Measurements from ENCODE around the gene IFIH1.
A peak's percentile ranks its signal among the peaks of the same experiment; 100 is the strongest.

Gene IFIH1

GRCh38 chr2:162265666-162266459 is 52.6 kb downstream of the IFIH1 start:
- no CpG with 5 or more reads among the region's 7 CpGs for WGBS (ENCODE audit: extremely low coverage, insufficient coverage, low lambda C conversion rate)
- no peak overlapping the region for H3K9ac ChIP-seq (ENCODE audit: low read length)
- no peak overlapping the region for H3K23ac ChIP-seq (ENCODE audit: low read length)
- no peaks in the 10 kb centered on the region for H3K27me3 ChIP-seq (ENCODE audit: insufficient read depth, low read length, poor library complexity)
- H3K4me2 ChIP-seq (ENCODE audit: low read length) = no peak overlapping the region
- H3K27ac ChIP-seq (ENCODE audit: low read depth, low read length) = no peak overlapping the region
- H2AK5ac ChIP-seq (ENCODE audit: low read length) = no peak overlapping the region
- H2BK120ac ChIP-seq (ENCODE audit: low read depth, low read length) = no peak overlapping the region
- DNase-seq = no peak
- H2BK15ac ChIP-seq (replicated peaks; ENCODE audit: low read depth) = no peak overlapping the region
- no peak overlapping the region for H4K8ac ChIP-seq (ENCODE audit: low read depth, low read length)
- H3K4ac ChIP-seq (ENCODE audit: low read depth, low read length) = no peak overlapping the region
- H3K18ac ChIP-seq (ENCODE audit: low read length) = no peak overlapping the region
- H3K79me1 ChIP-seq (ENCODE audit: low read length) = no peaks in the 10 kb centered on the region
- no peak overlapping the region for H3K56ac ChIP-seq (ENCODE audit: low read length)
- no peaks in the 10 kb centered on the region for H3K79me2 ChIP-seq (ENCODE audit: control insufficient read depth, insufficient read depth, low read length)
- no peak overlapping the region for H3K4me3 ChIP-seq (ENCODE audit: low read length)
- H3K36me3 ChIP-seq (ENCODE audit: control insufficient read depth, insufficient read depth, low read length) = no peaks in the 10 kb centered on the region
- H3K4me1 ChIP-seq (ENCODE audit: control insufficient read depth, low read depth, low read length) = no peaks in the 10 kb centered on the region
- no peak overlapping the region for H2BK5ac ChIP-seq (ENCODE audit: low read length)
- H4K5ac ChIP-seq (ENCODE audit: low read length) = peak overlapping the region; percentile 3

- no peak overlapping the region for H3K18ac ChIP-seq (ENCODE audit: low read length)
- H3K27ac ChIP-seq (ENCODE audit: low read depth, low read length) = no peak overlapping the region
- H3K4me3 ChIP-seq (ENCODE audit: low read length) = no peak overlapping the region
- H4K5ac ChIP-seq (ENCODE audit: low read length) = no peak overlapping the region
- H3K23ac ChIP-seq (ENCODE audit: low read length) = no peak overlapping the region
- no peak for DNase-seq
- no peak overlapping the region for H2BK120ac ChIP-seq (ENCODE audit: low read depth, low read length)
- no peaks in the 10 kb centered on the region for H3K27me3 ChIP-seq (ENCODE audit: insufficient read depth, low read length, poor library complexity)
- H2BK15ac ChIP-seq (replicated peaks; ENCODE audit: low read depth) = no peak overlapping the region
- no peaks in the 10 kb centered on the region for H3K79me2 ChIP-seq (ENCODE audit: control insufficient read depth, insufficient read depth, low read length)
- H2BK5ac ChIP-seq (ENCODE audit: low read length) = no peak overlapping the region
- no peak overlapping the region for H3K4me2 ChIP-seq (ENCODE audit: low read length)
- H4K8ac ChIP-seq (ENCODE audit: low read depth, low read length) = no peak overlapping the region
- no peak overlapping the region for H3K56ac ChIP-seq (ENCODE audit: low read length)
- no peak overlapping the region for H2AK5ac ChIP-seq (ENCODE audit: low read length)
- no peaks in the 10 kb centered on the region for H3K4me1 ChIP-seq (ENCODE audit: control insufficient read depth, low read depth, low read length)
- H3K79me1 ChIP-seq (ENCODE audit: low read length) = no peaks in the 10 kb centered on the region
- H3K4ac ChIP-seq (ENCODE audit: low read depth, low read length) = no peak overlapping the region
- H3K36me3 ChIP-seq (ENCODE audit: control insufficient read depth, insufficient read depth, low read length) = no peaks in the 10 kb centered on the region
- no peak overlapping the region for H3K9ac ChIP-seq (ENCODE audit: low read length)
- WGBS (ENCODE audit: extremely low coverage, insufficient coverage, low lambda C conversion rate) = no CpG with 5 or more reads among the region's 4 CpGs
Measured at GRCh38 chr2:162261032-162261945, 57.2 kb downstream of the IFIH1 start.

GRCh38 chr2:162258686-162259085 is 59.8 kb downstream of the IFIH1 start:
- H2AK5ac ChIP-seq (ENCODE audit: low read length) = no peak overlapping the region
- no peak overlapping the region for H3K23ac ChIP-seq (ENCODE audit: low read length)
- DNase-seq = no peak
- H4K5ac ChIP-seq (ENCODE audit: low read length) = no peak overlapping the region
- no peaks in the 10 kb centered on the region for H3K79me2 ChIP-seq (ENCODE audit: control insufficient read depth, insufficient read depth, low read length)
- H2BK120ac ChIP-seq (ENCODE audit: low read depth, low read length) = no peak overlapping the region
- H3K18ac ChIP-seq (ENCODE audit: low read length) = no peak overlapping the region
- H2BK5ac ChIP-seq (ENCODE audit: low read length) = no peak overlapping the region
- no peaks in the 10 kb centered on the region for H3K27me3 ChIP-seq (ENCODE audit: insufficient read depth, low read length, poor library complexity)
- H3K36me3 ChIP-seq (ENCODE audit: control insufficient read depth, insufficient read depth, low read length) = no peaks in the 10 kb centered on the region
- H3K56ac ChIP-seq (ENCODE audit: low read length) = no peak overlapping the region
- no peak overlapping the region for H3K4ac ChIP-seq (ENCODE audit: low read depth, low read length)
- no peak overlapping the region for H2BK15ac ChIP-seq (replicated peaks; ENCODE audit: low read depth)
- no peaks in the 10 kb centered on the region for H3K4me1 ChIP-seq (ENCODE audit: control insufficient read depth, low read depth, low read length)
- H3K4me3 ChIP-seq (ENCODE audit: low read length) = no peak overlapping the region
- H3K4me2 ChIP-seq (ENCODE audit: low read length) = no peak overlapping the region
- no peak overlapping the region for H3K9ac ChIP-seq (ENCODE audit: low read length)
- no peak overlapping the region for H3K27ac ChIP-seq (ENCODE audit: low read depth, low read length)
- WGBS (ENCODE audit: extremely low coverage, insufficient coverage, low lambda C conversion rate) = no CpG with 5 or more reads among the region's 2 CpGs
- no peaks in the 10 kb centered on the region for H3K79me1 ChIP-seq (ENCODE audit: low read length)
- H4K8ac ChIP-seq (ENCODE audit: low read depth, low read length) = no peak overlapping the region

- DNase-seq = no peak
- Histone ChIP-seq H2BK5ac (ENCODE audit: low read length) (no peak overlapping the region), H3K79me1 (ENCODE audit: low read length) (no peaks in the 10 kb centered on the region), H4K5ac (ENCODE audit: low read length) (no peak overlapping the region), H3K27ac (ENCODE audit: low read depth, low read length) (no peak overlapping the region), H3K4me3 (ENCODE audit: low read length) (no peak overlapping the region), H4K8ac (ENCODE audit: low read depth, low read length) (no peak overlapping the region), H3K36me3 (ENCODE audit: control insufficient read depth, insufficient read depth, low read length) (no peaks in the 10 kb centered on the region), H2BK120ac (ENCODE audit: low read depth, low read length) (no peak overlapping the region), H3K23ac (ENCODE audit: low read length) (no peak overlapping the region), H3K79me2 (ENCODE audit: control insufficient read depth, insufficient read depth, low read length) (no peaks in the 10 kb centered on the region), H2AK5ac (ENCODE audit: low read length) (no peak overlapping the region), H3K4me1 (ENCODE audit: control insufficient read depth, low read depth, low read length) (no peaks in the 10 kb centered on the region), H3K56ac (ENCODE audit: low read length) (no peak overlapping the region), H3K18ac (ENCODE audit: low read length) (no peak overlapping the region), H3K27me3 (ENCODE audit: insufficient read depth, low read length, poor library complexity) (no peaks in the 10 kb centered on the region), H3K4ac (ENCODE audit: low read depth, low read length) (no peak overlapping the region), H2BK15ac (replicated peaks; ENCODE audit: low read depth) (no peak overlapping the region), H3K4me2 (ENCODE audit: low read length) (no peak overlapping the region), H3K9ac (ENCODE audit: low read length) (no peak overlapping the region)
- no CpG with 5 or more reads among the region's 4 CpGs for WGBS (ENCODE audit: extremely low coverage, insufficient coverage, low lambda C conversion rate)
Measured at GRCh38 chr2:162258169-162258568, 60.3 kb downstream of the IFIH1 start.

- no peaks in the 10 kb centered on the region for H3K36me3 ChIP-seq (ENCODE audit: control insufficient read depth, insufficient read depth, low read length)
Measured at GRCh38 chr2:162257425-162257824, 61.1 kb downstream of the IFIH1 start.

More at GRCh38 chr2:162257425-162257824, 61.1 kb downstream of the IFIH1 start:
- no peaks in the 10 kb centered on the region for H3K27me3 ChIP-seq (ENCODE audit: insufficient read depth, low read length, poor library complexity)
- H3K18ac ChIP-seq (ENCODE audit: low read length) = no peak overlapping the region
- no peak overlapping the region for H2BK120ac ChIP-seq (ENCODE audit: low read depth, low read length)
- H3K9ac ChIP-seq (ENCODE audit: low read length) = no peak overlapping the region
- H2BK5ac ChIP-seq (ENCODE audit: low read length) = no peak overlapping the region
- no peaks in the 10 kb centered on the region for H3K4me1 ChIP-seq (ENCODE audit: control insufficient read depth, low read depth, low read length)
- whole genome bisulfite sequencing (ENCODE audit: extremely low coverage, insufficient coverage, low lambda C conversion rate) = no CpG with 5 or more reads among the region's 1 CpG
- H3K4me3 ChIP-seq (ENCODE audit: low read length) = no peak overlapping the region
- H4K8ac ChIP-seq (ENCODE audit: low read depth, low read length) = no peak overlapping the region
- H2AK5ac ChIP-seq (ENCODE audit: low read length) = no peak overlapping the region
- H3K56ac ChIP-seq (ENCODE audit: low read length) = no peak overlapping the region
- H3K4ac ChIP-seq (ENCODE audit: low read depth, low read length) = no peak overlapping the region
- no peak for DNase-seq
- H2BK15ac ChIP-seq (replicated peaks; ENCODE audit: low read depth) = no peak overlapping the region
- H3K79me2 ChIP-seq (ENCODE audit: control insufficient read depth, insufficient read depth, low read length) = no peaks in the 10 kb centered on the region
- no peak overlapping the region for H4K5ac ChIP-seq (ENCODE audit: low read length)
- no peak overlapping the region for H3K23ac ChIP-seq (ENCODE audit: low read length)
- no peak overlapping the region for H3K4me2 ChIP-seq (ENCODE audit: low read length)
- no peaks in the 10 kb centered on the region for H3K79me1 ChIP-seq (ENCODE audit: low read length)
- H3K27ac ChIP-seq (ENCODE audit: low read depth, low read length) = no peak overlapping the region

All from mesendoderm (in vitro differentiated cells).